HCT116 (cell line): ENCODE measurements around the gene INPP4A. TPM values are rescaled to one million over a fixed set of nuclear protein-coding genes. Genes with fewer than 3 reads are reported as not detected.

Experiments used
- ATAC-seq: fragments of 200-7000 bp; cut with Tn5 transposase; 2 replicates; pipeline ENCODE4 v1.9.1; 2020; ENCODE audit warnings: mild to moderate bottlenecking, moderate library complexity
- BruUV-seq: library from RNA; stranded (reverse); fragments of 400-500 nt; replicated peaks from 2 replicates; lab custom pipeline; 2021; lab: Mats Ljungman, UMichigan
- CTCF ChIA-PET: fragments of 300-600 bp; sonication (Branson Sonifier 250); formaldehyde crosslinking; loops from one replicate; lab custom pipeline; 2021; ENCODE audit warnings: antibody characterized with exemption; lab: Charles Lee
- POLR2A ChIA-PET: fragments of 300-600, 350-600 bp; sonication (Branson Sonifier 250); formaldehyde crosslinking; loops from one replicate; lab custom pipeline; 2021; ENCODE audit warnings: antibody characterized with exemption; lab: Charles Lee
- RAD21 ChIA-PET, 2 experiments: fragments of 300-600 bp; sonication (Branson Sonifier 250); formaldehyde crosslinking; loops; one replicate each; lab custom pipeline; 2023; ENCODE audit warnings: low total read pairs in 2 of 2; ENCODE audit not compliant: uncharacterized antibody in 2 of 2, unreplicated experiment in 2 of 2, low non-redundant PET in 1 of 2; lab: Charles Lee
- DNase-seq: peaks from one replicate; pipeline ENCODE4 v3.0.0-alpha.2; 2010; ENCODE audit warnings: low read depth, low spot score
- H2AFZ ChIP-seq: fragments of 200-600 bp; shearing (Covaris generic), sonication (generic); 2 replicates; pipeline ENCODE4 v1.6.1; 2017; ENCODE audit warnings: low read depth, mixed run types, mixed read lengths, antibody characterized with exemption, low read length; ENCODE audit not compliant: poor library complexity, severe bottlenecking
- H3K27ac ChIP-seq: 2 replicates; pipeline ENCODE4 v1.5.1; 2012; ENCODE audit warnings: low read depth, low read length
- H3K27me3 ChIP-seq: fragments of 200-600 bp; sonication (generic); 2 replicates; pipeline ENCODE4 v1.6.1; 2016; ENCODE audit warnings: mixed run types, low read length, mixed read lengths; ENCODE audit not compliant: insufficient read depth
- H3K36me3 ChIP-seq, 2 experiments: fragments of 200-500 bp in 1 of 2; fragments of 200-600 bp in 1 of 2; sonication (Bioruptor generic) in 1 of 2; sonication (generic) in 1 of 2; 2 replicates each; pipeline versions ENCODE4 v1.5.1 to v1.6.1; 2014 to 2016; ENCODE audit warnings: low read length in 2 of 2, inconsistent platforms in 1 of 2, mixed read lengths in 1 of 2, mixed run types in 1 of 2; ENCODE audit not compliant: insufficient read depth in 2 of 2, control insufficient read depth in 1 of 2
- H3K4me1 ChIP-seq, 2 experiments: fragments of 200-600 bp in 1 of 2; sonication (generic) in 1 of 2; 2 replicates each; pipeline versions ENCODE4 v1.5.1 to v1.6.1; 2012 to 2017; ENCODE audit warnings: low read length in 2 of 2, inconsistent platforms in 1 of 2, mild to moderate bottlenecking in 1 of 2, mixed read lengths in 1 of 2, mixed run types in 1 of 2, moderate library complexity in 1 of 2; ENCODE audit not compliant: insufficient read depth in 2 of 2, control insufficient read depth in 1 of 2
- H3K4me2 ChIP-seq: fragments of 200-600 bp; sonication (generic); 2 replicates; pipeline ENCODE4 v1.6.1; 2017; ENCODE audit warnings: mixed run types, low read length, mixed read lengths
- H3K4me3 ChIP-seq, 2 experiments: fragments of 200-600 bp in 1 of 2; sonication (generic) in 1 of 2; replicated peaks in 1 of 2; 2 replicates each; pipeline ENCODE4 v1.5.1; 2011 to 2016; ENCODE audit warnings: low read length in 2 of 2, control low read depth in 1 of 2, low read depth in 1 of 2, mild to moderate bottlenecking in 1 of 2, mixed read lengths in 1 of 2, mixed run types in 1 of 2
- H3K79me2 ChIP-seq: fragments of 200-600 bp; sonication (generic); 2 replicates; pipeline ENCODE4 v1.6.1; 2017; ENCODE audit warnings: mild to moderate bottlenecking, mixed run types, low read length, moderate library complexity, mixed read lengths; ENCODE audit not compliant: insufficient read depth
- H3K9ac ChIP-seq: fragments of 200-600 bp; sonication (generic); 2 replicates; pipeline ENCODE4 v1.6.1; 2016; ENCODE audit warnings: low read length, mixed read lengths
- H3K9me2 ChIP-seq: fragments of 200-600 bp; sonication (generic), shearing (Covaris generic); 2 replicates; pipeline ENCODE4 v1.6.1; 2017; ENCODE audit warnings: mixed run types, mild to moderate bottlenecking, moderate library complexity; ENCODE audit not compliant: insufficient read depth
- H3K9me3 ChIP-seq, 2 experiments: fragments of 200-500 bp in 1 of 2; fragments of 200-600 bp in 1 of 2; sonication (Bioruptor generic) in 1 of 2; sonication (generic) in 1 of 2; 2 replicates each; pipeline ENCODE4 v1.6.1; 2014 to 2017; ENCODE audit warnings: low read length in 2 of 2, mixed read lengths in 2 of 2, inconsistent platforms in 1 of 2, low read depth in 1 of 2, mild to moderate bottlenecking in 1 of 2, mixed run types in 1 of 2, moderate library complexity in 1 of 2; ENCODE audit not compliant: control insufficient read depth in 1 of 2, insufficient read depth in 1 of 2
- H4K20me1 ChIP-seq: fragments of 200-600 bp; sonication (generic), shearing (Covaris generic); 2 replicates; pipeline ENCODE4 v1.6.1; 2017; ENCODE audit warnings: mixed run types, mild to moderate bottlenecking, moderate library complexity; ENCODE audit not compliant: insufficient read depth
- CBX3 ChIP-seq: IDR thresholded peaks from 2 replicates; pipeline ENCODE4 v1.6.1; 2012; ENCODE audit warnings: low read depth
- CEBPB ChIP-seq: IDR thresholded peaks from 2 replicates; pipeline ENCODE4 v1.6.1; 2012; ENCODE audit warnings: low read depth
- EGR1 ChIP-seq: IDR thresholded peaks from 2 replicates; pipeline ENCODE4 v1.6.1; 2012; ENCODE audit warnings: low read depth
- EZH2 ChIP-seq: fragments of 200-600 bp; sonication (generic); IDR thresholded peaks from 2 replicates; pipeline ENCODE4 v1.6.1; 2017; ENCODE audit warnings: antibody characterized with exemption, mixed run types
- FOSL1 ChIP-seq: IDR thresholded peaks from 2 replicates; pipeline ENCODE4 v1.6.1; 2012; ENCODE audit warnings: low read depth
- JUND ChIP-seq: IDR thresholded peaks from 2 replicates; pipeline ENCODE4 v1.6.1; 2012
- POLR2AphosphoS5 ChIP-seq: IDR thresholded peaks from 2 replicates; pipeline ENCODE4 v1.6.1; 2011; ENCODE audit warnings: mild to moderate bottlenecking, low read depth, low read length, moderate library complexity
- RAD21 ChIP-seq: IDR thresholded peaks from 2 replicates; pipeline ENCODE4 v1.6.1; 2012; ENCODE audit warnings: low read depth, mild to moderate bottlenecking
- SP1 ChIP-seq: IDR thresholded peaks from 2 replicates; pipeline ENCODE4 v1.6.1; 2012; ENCODE audit warnings: low read depth
- ZBTB33 ChIP-seq: IDR thresholded peaks from 2 replicates; pipeline ENCODE4 v1.6.1; 2011; ENCODE audit warnings: mild to moderate bottlenecking, low read length, moderate library complexity; ENCODE audit not compliant: insufficient replicate concordance; ENCODE audit errors: extremely low read depth
- ZFX ChIP-seq: fragments of 450-650 bp; IDR thresholded peaks from 2 replicates; pipeline ENCODE4 v1.6.1; 2017
- ZNF274 ChIP-seq: fragments of 200-500 bp; sonication (Bioruptor generic); IDR thresholded peaks from 2 replicates; pipeline ENCODE4 v1.6.1; 2014; ENCODE audit warnings: mild to moderate bottlenecking, low read depth, low read length, inconsistent platforms
- intact Hi-C: fragments of 100-400 bp; cut with micrococcal nuclease; formaldehyde crosslinking; loops from 2 replicates; pipeline ENCODE4 v1.10.0; 2022
- total RNA-seq: library from RNA; stranded (reverse); gene quantifications from one replicate; pipeline ENCODE4 v1.2.1, GENCODE V29; 2021; ENCODE audit not compliant: unreplicated experiment

Gene INPP4A
- total RNA-seq, 1 experiment from 2014 or later: 18.5 TPM

GRCh38 chr2:98479959-98480524 is 35.4 kb downstream of the INPP4A start (continued):
- no peak for TF ChIP-seq EGR1
- TF ChIP-seq CEBPB: no peak
- no peak for TF ChIP-seq EZH2
- no peak for TF ChIP-seq FOSL1

GRCh38 chr2:98480598-98480997 is 35.9 kb downstream of the INPP4A start:
- no peak for ATAC-seq
- no peak overlapping the region for H2AFZ ChIP-seq
- ChIA-PET POLR2A (no interaction called here), CTCF (no interaction called here), RAD21 (no interaction called here)
- H3K9ac ChIP-seq: no peak overlapping the region
- H3K4me1 ChIP-seq: peaks cover 0 to 15% of the 10 kb centered on the region in 2 experiments; a peak in 1 of 4 replicates
- no peak for DNase-seq
- intact Hi-C loops: no loop called here
- no peak overlapping the region for H3K4me3 ChIP-seq
- no peaks in the 10 kb centered on the region for H3K9me3 ChIP-seq
- no peaks in the 10 kb centered on the region for H3K9me2 ChIP-seq
- no peaks in the 10 kb centered on the region for H3K36me3 ChIP-seq
- no TSS peak for BruUV-seq
- H3K79me2 ChIP-seq: peaks cover 3% of the 10 kb centered on the region
- H3K27ac ChIP-seq: no peak overlapping the region
- H3K27me3 ChIP-seq: no peaks in the 10 kb centered on the region
- no peak overlapping the region for H3K4me2 ChIP-seq
- no peaks in the 10 kb centered on the region for H4K20me1 ChIP-seq
- TF ChIP-seq POLR2AphosphoS5 (no peak), RAD21 (no peak), ZFX (no peak), CBX3 (no peak), ZNF274 (no peak), CEBPB (no peak), ZBTB33 (no peak), JUND (no peak), SP1 (no peak), FOSL1 (no peak)
